HUES6 (cell line): ENCODE results near the gene MYO3B.
"Not testable (repeated sequence)": the region's sequence is repeated elsewhere in the genome, so short reads cannot be mapped to it uniquely, and the experiment has no call there.

Experiments used
- H3K27ac ChIP-seq: 2 replicates; pipeline ENCODE4 v1.7.0; 2013; ENCODE audit warnings: low read depth, mild to moderate bottlenecking, low read length, inconsistent platforms
- H3K27me3 ChIP-seq: 2 replicates; pipeline ENCODE4 v1.6.1; 2013; ENCODE audit warnings: low read length; ENCODE audit not compliant: control insufficient read depth, insufficient read depth
- H3K36me3 ChIP-seq: 2 replicates; pipeline ENCODE4 v1.6.1; 2013; ENCODE audit warnings: low read length; ENCODE audit not compliant: control insufficient read depth, insufficient read depth
- H3K4me1 ChIP-seq: 2 replicates; pipeline ENCODE4 v1.6.1; 2013; ENCODE audit warnings: low read length; ENCODE audit not compliant: control insufficient read depth, insufficient read depth
- H3K4me3 ChIP-seq: 2 replicates; pipeline ENCODE4 v1.5.1; 2013; ENCODE audit warnings: low read depth, low read length
- H3K9ac ChIP-seq: one replicate; pipeline ENCODE4 v1.6.1; 2013; ENCODE audit warnings: mild to moderate bottlenecking, low read length
- H3K9me3 ChIP-seq: 2 replicates; pipeline ENCODE4 v1.6.1; 2013; ENCODE audit warnings: low read depth, low read length; ENCODE audit not compliant: control insufficient read depth, insufficient read depth

MYO3B gene

GRCh38 chr2:170585067-170585466, 407.1 kb downstream of the MYO3B start:
- Histone ChIP-seq H3K27me3 (no peaks in the 10 kb centered on the region), H3K4me1 (peaks cover 17% of the 10 kb centered on the region), H3K9me3 (no peaks in the 10 kb centered on the region), H3K9ac (no peak overlapping the region), H3K36me3 (no peaks in the 10 kb centered on the region), H3K27ac (no peak overlapping the region), H3K4me3 (no peak overlapping the region)

- Histone ChIP-seq H3K27me3 (no peaks in the 10 kb centered on the region), H3K4me1 (peaks cover 17% of the 10 kb centered on the region), H3K4me3 (no peak overlapping the region), H3K9ac (no peak overlapping the region), H3K27ac (no peak overlapping the region), H3K9me3 (no peaks in the 10 kb centered on the region), H3K36me3 (no peaks in the 10 kb centered on the region)
Measured at GRCh38 chr2:170586571-170587095, 408.7 kb downstream of the MYO3B start.

- Histone ChIP-seq H3K27ac (no peak overlapping the region), H3K27me3 (no peaks in the 10 kb centered on the region), H3K36me3 (no peaks in the 10 kb centered on the region), H3K9me3 (no peaks in the 10 kb centered on the region), H3K4me3 (no peak overlapping the region), H3K9ac (no peak overlapping the region), H3K4me1 (peaks cover 14% of the 10 kb centered on the region)
Measured at GRCh38 chr2:170587117-170587516, 409.2 kb downstream of the MYO3B start.

- Histone ChIP-seq H3K4me3 (no peak overlapping the region), H3K36me3 (no peaks in the 10 kb centered on the region), H3K9me3 (no peaks in the 10 kb centered on the region), H3K9ac (no peak overlapping the region), H3K4me1 (0 out of 2 replicates have a peak, but pooled peaks cover 7% of the 10 kb centered on the region), H3K27me3 (no peaks in the 10 kb centered on the region), H3K27ac (no peak overlapping the region)
Measured at GRCh38 chr2:170587922-170588321, 410.0 kb downstream of the MYO3B start.

- Histone ChIP-seq H3K9ac (no peak overlapping the region), H3K9me3 (no peaks in the 10 kb centered on the region), H3K4me3 (no peak overlapping the region), H3K27me3 (no peaks in the 10 kb centered on the region), H3K27ac (no peak overlapping the region), H3K4me1 (no peaks in the 10 kb centered on the region), H3K36me3 (no peaks in the 10 kb centered on the region)
Measured at GRCh38 chr2:170588729-170589128, 410.8 kb downstream of the MYO3B start.

- Histone ChIP-seq H3K9ac (no peak overlapping the region), H3K4me3 (no peak overlapping the region), H3K27ac (no peak overlapping the region), H3K27me3 (no peaks in the 10 kb centered on the region), H3K9me3 (no peaks in the 10 kb centered on the region), H3K36me3 (no peaks in the 10 kb centered on the region), H3K4me1 (no peaks in the 10 kb centered on the region; the same call in 1 of the 2 replicates)
Measured at GRCh38 chr2:170596576-170596975, 418.6 kb downstream of the MYO3B start.

- Histone ChIP-seq H3K9ac (no peak overlapping the region), H3K27ac (no peak overlapping the region), H3K9me3 (no peaks in the 10 kb centered on the region), H3K36me3 (no peaks in the 10 kb centered on the region), H3K4me3 (no peak overlapping the region), H3K4me1 (no peaks in the 10 kb centered on the region; the same call in 1 of the 2 replicates), H3K27me3 (no peaks in the 10 kb centered on the region)
Measured at GRCh38 chr2:170598067-170598395, 420.1 kb downstream of the MYO3B start.

- Histone ChIP-seq H3K27ac (no peak overlapping the region), H3K36me3 (no peaks in the 10 kb centered on the region), H3K9ac (no peak overlapping the region), H3K4me3 (no peak overlapping the region), H3K4me1 (no peaks in the 10 kb centered on the region; the same call in 1 of the 2 replicates), H3K27me3 (no peaks in the 10 kb centered on the region), H3K9me3 (no peaks in the 10 kb centered on the region)
Measured at GRCh38 chr2:170601489-170601888, 423.5 kb downstream of the MYO3B start.

GRCh38 chr2:170605862-170606261, 427.9 kb downstream of the MYO3B start:
- Histone ChIP-seq H3K9me3 (no peaks in the 10 kb centered on the region), H3K27me3 (no peaks in the 10 kb centered on the region), H3K27ac (no peak overlapping the region), H3K4me1 (no peaks in the 10 kb centered on the region), H3K4me3 (no peak overlapping the region), H3K36me3 (no peaks in the 10 kb centered on the region), H3K9ac (no peak overlapping the region)

- H3K9me3 ChIP-seq, result no peaks in the 10 kb centered on the region
- no peak overlapping the region for H3K9ac ChIP-seq
- H3K27ac ChIP-seq, result no peak overlapping the region
- no peaks in the 10 kb centered on the region for H3K27me3 ChIP-seq
- no peaks in the 10 kb centered on the region for H3K4me1 ChIP-seq
- no peaks in the 10 kb centered on the region for H3K36me3 ChIP-seq
- H3K4me3 ChIP-seq, result no peak overlapping the region
Measured at GRCh38 chr2:170607171-170607570, 429.2 kb downstream of the MYO3B start.

GRCh38 chr2:170610615-170611014, 432.7 kb downstream of the MYO3B start:
- no peak overlapping the region for H3K4me3 ChIP-seq
- no peaks in the 10 kb centered on the region for H3K4me1 ChIP-seq
- no peak overlapping the region for H3K9ac ChIP-seq
- no peaks in the 10 kb centered on the region for H3K36me3 ChIP-seq
- no peaks in the 10 kb centered on the region for H3K27me3 ChIP-seq
- no peak overlapping the region for H3K27ac ChIP-seq
- H3K9me3 ChIP-seq, result peaks cover 16% of the 10 kb centered on the region

GRCh38 chr2:170618948-170619347, 441.0 kb downstream of the MYO3B start:
- H3K27me3 ChIP-seq, H3K4me1 ChIP-seq, H3K4me3 ChIP-seq, H3K36me3 ChIP-seq, H3K9ac ChIP-seq, H3K27ac ChIP-seq: not testable (repeated sequence)
- H3K9me3 ChIP-seq, result peaks cover 48% of the 10 kb centered on the region
